ENCODE data around the gene PPA1.
"Not testable (repeated sequence)": the region's sequence is repeated elsewhere in the genome, so short reads cannot be mapped to it uniquely, and the experiment has no call there.

The PPA1 gene

DNA sequence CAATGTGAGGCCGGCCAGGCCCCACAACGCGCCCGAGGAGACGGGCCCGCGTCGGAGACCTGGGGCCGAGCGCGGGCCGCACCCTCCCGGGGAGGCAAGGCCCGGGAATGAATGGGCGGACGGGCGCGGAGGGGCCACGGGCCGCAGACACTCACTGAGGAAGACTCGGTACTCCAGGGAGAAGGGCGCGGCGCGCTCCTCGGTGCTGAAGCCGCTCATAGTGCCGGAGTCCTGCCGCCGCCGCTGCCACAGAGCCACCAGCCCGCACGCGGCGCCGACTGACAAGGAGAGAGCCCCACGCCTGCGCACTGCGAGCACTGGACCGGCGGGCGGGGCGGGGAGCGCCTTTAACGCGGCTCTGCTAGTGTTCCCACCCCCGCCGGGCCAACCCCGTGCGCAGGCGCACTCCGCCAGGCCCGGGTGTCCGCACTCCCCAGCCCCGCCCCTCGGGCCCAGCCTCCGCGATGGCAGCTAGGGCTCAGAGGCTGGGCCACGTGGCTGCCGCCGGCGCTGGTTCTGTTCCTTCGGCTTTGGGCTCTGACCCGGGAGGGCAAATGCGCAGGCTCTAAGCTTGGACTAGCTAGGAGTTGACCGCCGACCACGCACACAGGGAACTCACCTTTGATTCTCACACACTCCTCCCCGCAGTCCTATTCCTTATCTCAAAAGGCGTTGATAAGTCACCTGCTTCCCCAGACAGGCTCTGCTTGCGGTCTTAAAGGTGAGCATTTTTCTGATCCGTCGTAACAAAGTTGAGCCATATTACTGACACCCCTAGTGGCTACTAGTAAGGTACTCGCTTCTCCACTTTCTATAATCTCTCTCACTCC, at the start of gene PPA1:
PPA1 (minus strand) TSS at position 321 of the 830 bp plus-strand sequence; CDS start at position 219, 102 bp downstream.
- ATAC-seq (peak; percentile 97), DNase-seq (peak; percentile 100)

DNA sequence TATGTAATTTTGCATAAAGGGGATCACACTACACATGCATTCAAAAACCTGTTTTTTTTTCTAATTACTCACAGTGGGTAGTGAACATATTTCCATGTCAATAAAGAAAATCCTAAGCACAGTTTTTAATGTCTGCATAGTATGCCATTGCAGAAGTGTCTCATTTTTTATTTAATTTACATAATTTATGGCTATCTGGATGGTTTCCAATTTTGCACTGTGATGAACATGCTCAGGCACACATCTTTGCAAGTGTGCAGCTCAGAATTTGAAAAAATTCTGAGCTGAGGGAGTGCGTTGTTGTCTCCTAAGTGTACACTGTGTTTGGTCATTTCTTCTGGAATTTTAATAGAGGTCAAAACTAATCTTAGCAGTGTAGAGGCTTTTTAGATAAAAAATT, 48.4 kb upstream of the PPA1 start:
- no peak for DNase-seq
- no peak for ATAC-seq

DNA sequence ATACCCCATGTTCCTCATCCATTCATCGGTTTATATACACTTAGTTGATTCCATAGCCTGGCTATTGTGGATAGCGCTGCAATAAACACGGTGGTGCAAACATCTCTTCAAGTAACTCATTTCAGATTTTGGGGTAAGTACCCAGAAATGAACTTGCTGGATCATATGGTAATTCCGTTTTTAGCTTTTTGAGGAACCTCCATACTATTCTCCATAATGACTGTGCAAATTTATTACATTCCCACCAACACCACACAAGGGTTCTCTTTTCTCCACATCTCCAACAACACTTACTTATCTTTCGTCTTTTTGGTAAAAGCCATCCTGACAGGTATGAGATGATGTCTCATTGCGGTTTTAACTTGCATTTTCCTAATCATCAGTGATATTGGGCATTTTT, 46.9 kb upstream of the PPA1 start:
- ATAC-seq (no peak), DNase-seq (no peak)

DNA sequence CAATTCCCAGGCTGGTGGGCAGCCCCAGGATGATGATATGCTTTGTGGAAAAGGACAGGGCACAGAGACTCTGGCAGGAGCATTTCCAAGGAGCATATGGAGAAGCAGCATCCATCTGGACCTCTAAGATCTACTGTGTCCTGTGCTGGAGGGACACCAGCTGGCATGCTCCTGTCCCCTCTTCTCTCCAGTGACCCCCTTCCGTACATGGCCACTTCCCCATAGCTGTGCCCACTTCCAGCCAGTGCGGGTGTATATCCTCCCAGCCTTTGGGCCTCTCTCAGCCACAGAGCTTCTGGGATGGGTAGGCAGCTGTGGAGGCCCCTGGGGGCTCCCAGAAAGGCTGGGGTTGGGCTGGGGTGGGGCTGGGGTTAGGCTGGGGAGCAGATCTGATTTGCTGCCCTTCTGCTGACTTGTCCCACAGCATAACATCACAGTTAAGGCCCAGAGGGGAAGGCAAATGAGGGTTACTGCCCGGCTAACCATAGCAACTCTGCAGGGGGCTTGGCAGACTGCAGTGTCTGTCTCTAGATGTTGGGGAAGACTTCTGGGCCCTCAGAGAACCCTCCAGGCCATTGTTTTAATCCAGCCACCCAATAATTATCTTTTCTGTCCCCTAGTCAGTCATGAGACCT, 44.3 kb upstream of the PPA1 start:
- DNase-seq (no peak), ATAC-seq (no peak)

DNA sequence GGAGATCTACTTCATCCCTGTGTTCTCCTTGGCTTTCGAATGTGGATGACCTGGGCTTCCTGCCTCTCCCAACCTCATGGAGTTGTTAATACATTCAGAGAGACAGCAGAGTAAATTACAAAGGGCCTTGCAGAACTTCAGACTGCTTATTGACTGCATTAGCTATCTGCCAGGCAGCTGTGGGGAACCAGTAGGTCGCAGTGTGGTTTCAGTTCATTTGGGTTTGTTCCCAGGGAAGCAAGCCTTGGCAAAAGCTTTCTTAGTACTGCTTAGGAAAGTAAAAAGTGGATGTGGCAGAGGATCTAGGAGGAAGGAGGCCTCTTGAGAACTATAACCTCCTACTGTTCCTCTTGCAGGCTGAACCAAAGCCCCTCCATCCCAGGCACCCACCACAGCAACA, 41.4 kb upstream of the PPA1 start:
- ATAC-seq (no peak), DNase-seq (no peak)

DNA sequence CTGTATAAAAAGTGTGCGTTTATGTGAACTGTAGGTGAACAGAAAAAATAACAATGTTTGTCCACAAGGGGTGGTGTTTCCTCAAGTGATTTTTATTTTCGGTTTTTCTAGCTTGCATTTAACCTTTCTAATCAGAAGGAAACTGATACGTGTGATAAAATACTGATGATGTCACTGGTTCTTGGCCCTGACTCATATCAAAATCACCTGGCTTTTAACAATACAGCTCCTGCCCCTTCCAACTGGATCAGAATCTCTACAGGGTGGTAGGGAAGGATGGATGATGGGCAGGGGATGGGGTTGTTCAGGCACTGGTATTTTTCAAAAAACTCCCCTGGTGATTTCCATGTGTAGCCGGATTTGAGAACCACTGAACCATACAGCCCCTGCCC, 39.7 kb upstream of the PPA1 start:
- ATAC-seq = peak; percentile 84
- DNase-seq = no peak

DNA sequence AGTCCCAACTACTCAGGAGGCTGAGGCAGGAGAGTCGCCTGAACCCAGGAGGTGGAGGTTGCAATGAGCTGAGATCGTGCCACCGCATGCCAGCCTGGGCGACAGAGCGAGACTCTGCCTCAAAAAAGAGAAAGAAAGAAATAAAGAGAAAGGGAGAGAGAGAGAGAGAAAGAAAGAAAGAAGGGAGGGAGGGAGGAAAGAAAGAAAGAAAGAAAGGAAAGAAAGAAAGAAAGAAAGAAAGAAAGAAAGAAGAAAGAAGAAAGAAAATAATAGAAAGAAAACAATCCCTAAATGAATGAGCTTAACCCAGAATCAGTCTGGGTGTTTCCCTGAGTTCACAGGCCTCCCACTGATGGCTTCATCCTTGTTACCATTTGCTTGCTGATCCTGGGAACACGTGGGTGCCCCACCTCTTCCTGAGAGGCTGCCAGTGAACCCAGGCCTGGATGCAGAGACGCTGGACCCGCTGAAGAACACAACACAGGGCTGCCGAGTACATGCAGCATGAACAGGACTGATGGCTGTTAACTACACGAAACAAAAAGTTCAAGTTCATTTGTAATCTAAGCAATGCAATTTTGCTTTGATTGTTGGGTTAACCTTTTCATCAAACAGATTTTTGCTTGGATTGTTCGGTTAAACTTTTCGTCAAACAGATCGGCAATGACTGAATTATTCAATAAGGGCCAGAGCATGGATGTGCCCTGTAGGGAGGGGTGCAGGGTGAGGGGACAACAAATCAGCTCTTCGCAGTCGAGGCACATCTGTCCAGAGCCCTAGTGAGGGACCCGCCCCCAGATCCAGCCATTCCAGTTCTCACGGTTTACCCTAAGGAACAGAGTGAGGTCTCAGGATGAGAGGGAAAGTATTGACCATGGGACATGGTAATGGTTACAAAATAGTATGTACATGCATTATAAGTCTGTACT, 39.0 kb upstream of the PPA1 start:
- DNase-seq (no peak), ATAC-seq (no peak)

DNA sequence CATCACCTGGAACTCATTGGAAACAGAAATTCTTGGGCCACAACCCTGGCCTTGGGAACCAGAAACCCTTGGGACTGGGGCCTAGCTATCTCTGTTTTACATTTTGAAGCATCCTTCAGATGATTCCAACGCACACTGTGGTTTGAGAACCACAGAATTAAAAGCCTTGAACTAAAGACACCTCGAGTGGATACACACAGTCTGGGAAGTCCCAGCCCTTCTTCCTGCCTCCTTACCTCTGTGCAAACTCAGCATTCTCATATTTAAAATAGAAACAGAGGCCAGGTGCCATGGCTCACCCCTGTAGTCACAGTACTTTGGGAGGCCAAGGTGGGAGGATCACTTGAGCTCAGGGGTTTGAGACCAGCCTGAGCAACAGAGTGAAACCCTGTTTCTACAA, 37.7 kb upstream of the PPA1 start:
- no peak for DNase-seq
- ATAC-seq = no peak

DNA sequence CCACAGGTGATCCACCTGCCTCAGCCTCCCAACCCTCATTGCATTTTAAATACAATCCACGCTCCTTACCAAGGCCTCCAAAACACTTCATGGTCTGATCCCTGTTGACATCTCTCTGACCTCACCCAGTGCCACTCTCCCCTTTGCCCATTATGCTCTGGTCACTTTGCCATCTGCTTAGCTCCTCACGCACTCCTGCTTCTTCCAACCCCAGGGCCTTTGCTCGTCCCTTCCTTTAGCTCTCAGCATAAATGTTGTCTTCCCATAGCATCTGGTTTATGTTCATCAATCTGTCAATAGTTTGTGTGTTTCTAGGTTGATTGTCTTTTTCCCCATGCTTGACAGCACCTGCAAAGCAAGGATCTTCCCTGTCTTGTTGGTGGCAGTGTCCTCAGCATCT, 36.5 kb upstream of the PPA1 start:
- ATAC-seq (no peak), DNase-seq (no peak)

DNA sequence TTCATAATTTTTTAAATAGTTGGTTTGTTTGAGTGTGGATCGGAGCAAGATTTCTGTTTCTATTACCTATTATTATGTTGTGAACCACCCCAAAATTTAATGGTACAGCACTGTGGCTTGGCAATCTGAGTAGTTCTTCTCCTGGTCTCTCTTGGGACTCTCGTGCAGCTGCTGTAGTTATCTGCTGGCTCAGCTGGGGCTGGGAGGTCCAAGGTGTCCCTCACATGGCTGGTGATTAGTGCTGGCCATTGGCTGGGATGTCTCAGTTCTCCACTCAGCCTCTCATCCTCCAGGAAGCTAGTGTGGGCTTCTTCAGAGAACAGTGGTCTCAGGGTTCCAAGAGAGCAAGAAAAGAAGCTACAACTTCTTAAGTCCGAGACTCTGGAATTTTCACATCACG, 35.1 kb upstream of the PPA1 start:
- ATAC-seq = no peak
- DNase-seq = no peak

DNA sequence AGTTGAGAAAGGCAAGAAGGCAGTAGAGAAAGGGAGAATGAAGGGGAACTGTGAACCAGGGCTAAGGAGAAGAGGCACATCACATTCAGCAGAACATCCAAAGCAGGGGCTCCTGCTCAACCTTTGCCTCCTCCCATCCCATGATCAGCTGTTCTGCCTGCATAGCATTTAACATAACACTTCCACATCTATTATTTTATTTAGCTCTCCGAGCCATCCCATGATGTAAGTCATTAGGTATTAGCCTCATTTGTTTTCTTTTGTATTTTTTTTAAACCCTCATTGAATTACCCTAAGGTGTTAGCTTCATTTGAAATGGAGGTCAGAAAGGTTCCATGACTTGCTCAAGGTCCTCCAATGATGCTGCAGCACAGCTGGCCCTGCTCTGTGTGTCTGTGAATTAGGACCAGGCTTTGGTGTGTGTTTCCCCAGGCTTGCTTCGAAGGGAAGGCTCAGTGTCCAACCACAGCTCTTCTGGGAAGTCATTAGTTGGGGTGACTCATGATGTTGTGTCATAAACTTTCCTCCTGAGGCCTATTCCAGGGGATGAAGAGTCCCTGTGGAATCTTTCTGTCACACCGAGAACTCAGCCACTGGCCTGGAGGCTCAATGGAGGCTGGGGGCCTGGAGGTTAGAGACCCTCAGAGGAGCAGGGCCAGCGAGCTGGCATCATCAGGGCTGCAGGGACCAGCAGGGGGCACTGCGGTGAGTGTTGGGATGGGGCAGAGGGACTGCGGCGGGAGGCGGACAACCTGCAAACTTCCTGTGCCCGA, 34.1 kb upstream of the PPA1 start:
- peak; percentile 53 for ATAC-seq
- peak; percentile 38 for DNase-seq

DNA sequence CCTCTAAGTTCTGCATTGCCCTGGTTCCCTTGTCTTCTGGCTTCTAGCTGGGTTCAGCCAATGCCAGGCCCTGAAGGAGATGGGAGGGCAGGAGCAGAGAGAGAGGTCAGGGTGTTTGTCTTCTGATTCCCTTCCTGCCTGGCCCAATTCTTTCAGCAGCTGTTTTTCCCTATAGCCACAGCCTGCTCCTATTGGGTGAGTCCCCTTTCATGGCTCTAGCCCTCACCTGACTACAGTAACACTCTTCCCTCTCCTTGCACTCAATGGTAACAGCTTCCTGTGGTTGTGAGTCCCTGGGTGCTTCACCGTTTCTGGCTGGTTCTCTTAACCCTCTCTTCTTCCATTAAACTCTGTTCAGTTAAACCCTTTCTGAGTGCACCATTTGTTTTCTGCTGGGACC, 33.5 kb upstream of the PPA1 start:
- DNase-seq (no peak), ATAC-seq (no peak)

DNA sequence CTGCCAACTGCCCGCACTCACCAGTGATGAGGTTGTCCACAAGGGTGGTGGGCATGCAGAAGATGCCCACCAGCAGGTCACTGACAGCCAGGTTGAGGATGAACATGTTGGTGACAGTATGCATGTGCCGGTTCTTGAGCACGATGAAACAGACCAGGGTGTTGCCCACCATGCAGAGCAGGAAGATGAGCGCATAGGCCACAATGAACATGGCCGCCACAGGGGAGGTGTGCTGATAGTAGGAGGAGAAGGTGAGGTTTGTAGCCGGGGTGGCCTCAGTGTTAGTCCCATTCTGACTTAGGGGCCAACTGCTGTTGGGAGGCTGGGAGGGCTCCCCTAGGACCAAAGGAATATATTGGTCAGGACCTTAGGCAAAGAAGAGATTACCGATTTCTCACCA, 32.8 kb upstream of the PPA1 start:
- DNase-seq (no peak), ATAC-seq (no peak)

DNA sequence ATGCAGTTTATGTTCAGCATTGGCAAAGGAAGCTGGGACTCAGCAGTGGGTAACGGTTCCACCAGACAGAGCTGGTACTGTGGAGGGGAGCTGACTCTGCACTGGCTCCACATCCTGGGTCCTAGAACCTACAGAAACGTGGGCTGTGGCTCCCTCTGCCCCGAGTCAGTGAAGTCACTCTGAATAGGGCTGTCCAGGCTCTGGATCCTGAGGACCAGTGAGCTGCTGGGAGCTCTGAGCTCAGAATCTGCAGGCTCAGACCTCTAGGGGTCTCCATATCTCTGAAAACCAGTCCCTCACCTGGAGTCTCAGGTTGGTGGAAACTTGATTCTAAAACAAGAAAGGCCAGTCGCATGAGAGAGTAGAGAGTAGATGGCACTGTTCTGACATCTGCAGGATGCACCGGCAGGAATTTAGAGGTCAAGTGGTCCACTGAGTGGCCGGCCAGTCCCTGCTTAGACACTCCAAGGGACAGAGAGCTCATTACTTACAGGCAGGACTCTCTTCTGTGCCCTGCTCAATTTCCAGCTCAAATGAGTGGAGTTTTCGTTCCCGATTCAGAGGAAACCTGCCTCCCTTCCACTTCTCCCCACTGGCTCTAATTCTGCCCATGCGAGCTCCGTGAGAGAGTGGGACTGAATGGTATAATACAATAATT, 31.9 kb upstream of the PPA1 start:
- peak; percentile 36 for ATAC-seq
- no peak for DNase-seq

DNA sequence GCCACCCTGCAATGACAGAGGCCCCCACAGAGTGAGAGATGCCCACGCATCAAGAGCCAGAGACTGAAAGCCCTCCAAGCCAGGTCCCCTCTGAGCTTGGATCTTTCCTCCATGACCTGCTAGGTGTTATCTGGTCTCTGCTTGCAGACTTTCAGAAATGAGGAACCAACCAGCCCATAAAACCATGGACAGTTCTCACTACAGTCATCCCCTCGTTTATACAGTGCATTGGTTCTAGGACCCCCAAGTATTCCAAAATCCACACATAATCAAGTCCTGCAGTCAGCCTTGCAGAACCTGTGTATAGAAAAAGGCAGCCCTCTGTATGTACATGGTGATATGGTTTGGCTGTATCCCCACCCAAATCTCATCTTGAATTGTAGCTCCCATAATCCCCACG, 27.5 kb upstream of the PPA1 start:
- DNase-seq = no peak
- no peak for ATAC-seq

DNA sequence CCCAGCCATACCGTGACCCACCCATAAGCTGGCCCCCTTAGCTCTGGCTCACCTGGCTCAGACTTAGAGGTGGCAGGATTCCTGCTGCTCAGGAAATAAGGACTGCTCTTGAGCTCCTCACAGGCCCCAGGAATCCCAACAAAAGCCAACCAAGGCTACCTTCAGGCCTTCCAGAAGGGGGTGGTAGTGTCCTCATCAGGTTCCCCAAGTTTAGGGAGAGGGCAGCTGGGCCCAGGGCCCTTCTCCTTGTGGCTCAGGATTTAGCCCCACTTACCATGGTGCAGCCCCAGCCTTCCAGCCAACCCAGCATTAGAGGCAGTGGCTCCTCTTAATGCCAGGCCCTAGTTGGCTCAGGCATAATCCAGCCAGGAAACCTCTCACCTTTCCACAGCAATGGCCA, 27.0 kb upstream of the PPA1 start:
- DNase-seq = no peak

DNA sequence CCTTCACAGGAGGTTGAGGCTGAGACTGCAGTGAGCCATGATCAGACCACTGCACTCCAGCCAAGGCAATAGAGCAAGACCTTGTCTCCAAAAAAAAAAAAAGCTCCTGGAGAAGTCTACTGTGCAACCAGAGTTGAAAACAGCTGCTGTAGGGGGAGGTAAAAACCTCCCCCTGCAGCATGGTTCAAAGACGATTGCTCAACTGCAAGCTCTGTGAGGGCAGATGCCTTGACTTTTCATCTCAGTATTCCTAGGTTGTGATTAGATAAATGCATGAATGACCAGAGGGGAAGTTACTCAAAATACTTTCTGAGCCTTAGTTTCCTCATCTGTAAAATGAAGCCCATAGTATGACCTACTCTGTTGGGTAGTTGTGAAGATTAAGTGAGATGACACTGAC, 25.0 kb upstream of the PPA1 start:
- DNase-seq (no peak), ATAC-seq (no peak)

More for the DNA sequence above, 27.0 kb upstream of the PPA1 start:
- no peak for ATAC-seq

DNA sequence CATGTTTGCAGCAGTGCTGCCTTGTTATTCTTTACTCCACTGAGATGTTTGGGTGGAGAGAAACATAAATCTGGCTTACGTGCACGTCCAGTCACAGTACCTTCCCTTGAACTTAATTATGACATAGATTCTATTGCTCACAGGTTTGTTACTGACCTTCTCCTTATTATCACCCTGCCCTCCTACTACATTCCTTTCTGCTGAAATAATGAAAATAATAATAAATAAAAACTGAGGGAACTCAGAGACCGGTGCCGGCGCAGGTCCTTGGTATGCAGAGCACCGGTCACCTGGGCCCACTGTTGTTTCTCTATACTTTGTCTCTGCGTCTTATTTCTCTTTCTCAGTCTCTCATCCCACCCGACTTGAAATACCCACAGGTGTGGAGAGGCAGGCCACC, 24.6 kb upstream of the PPA1 start:
- not testable (repeated sequence) for DNase-seq, ATAC-seq

DNA sequence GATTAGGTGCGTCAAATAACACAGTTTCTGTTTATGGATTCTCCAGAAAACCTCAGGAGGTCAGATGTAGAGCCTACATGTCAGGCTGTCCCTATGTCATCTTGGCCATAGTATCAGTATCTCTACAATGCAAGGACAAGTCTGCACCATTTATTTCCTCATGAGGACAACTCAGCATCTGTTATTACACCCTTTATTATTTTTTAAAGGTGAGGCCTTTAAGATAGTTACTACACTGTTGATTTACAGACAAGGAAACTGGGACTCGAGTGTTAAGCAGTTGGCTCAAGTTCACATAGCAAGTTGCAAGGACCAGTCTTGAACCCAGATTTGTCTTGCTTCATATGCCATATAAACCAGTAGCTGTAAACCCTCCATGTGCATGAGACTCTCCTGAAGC, 23.2 kb upstream of the PPA1 start:
- ATAC-seq = no peak
- no peak for DNase-seq

DNA sequence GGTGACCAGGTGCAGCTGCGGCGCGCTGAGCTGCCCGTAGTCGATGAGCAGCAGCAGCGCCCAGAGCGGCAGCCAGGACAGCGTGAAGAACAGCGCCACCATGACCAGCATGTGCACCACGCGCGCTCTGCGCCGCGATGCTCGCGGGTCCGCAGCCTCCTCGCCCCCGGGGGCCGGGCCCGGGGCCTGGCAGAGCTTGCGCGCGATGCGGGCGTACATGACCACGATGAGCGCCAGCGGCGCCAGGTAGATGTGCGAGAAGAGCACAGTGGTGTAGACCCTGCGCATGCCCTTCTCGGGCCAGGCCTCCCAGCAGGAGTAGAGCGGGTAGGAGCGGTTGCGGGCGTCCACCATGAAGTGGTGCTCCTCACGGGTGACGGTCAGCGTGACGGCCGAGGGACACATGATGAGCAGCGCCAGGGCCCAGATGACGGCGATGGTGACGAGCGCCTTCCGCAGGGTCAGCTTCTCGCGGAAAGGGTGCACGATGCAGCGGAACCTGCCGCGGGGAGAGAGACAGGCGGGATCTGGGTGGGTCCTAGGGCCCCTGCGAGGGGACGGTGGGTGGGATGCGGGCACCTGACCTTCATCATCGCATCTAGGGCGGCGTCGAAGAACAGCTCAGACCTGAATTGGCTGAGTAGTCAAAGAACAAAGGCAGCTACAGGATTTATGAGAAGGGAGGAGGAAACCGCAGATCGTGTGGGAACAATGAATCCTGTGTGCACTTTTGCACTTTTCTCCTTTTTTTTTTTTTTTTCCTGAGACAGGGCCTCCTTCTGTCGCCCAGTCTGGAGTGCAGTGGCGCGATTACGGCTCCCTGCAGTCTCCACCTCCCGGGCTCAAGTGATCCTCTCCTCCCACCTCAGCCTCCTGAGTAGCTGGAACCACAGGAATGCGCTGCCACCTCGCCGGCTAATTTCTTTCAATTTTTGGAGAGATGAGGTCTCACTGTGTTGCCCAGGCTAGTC, 22.4 kb upstream of the PPA1 start:
- peak; percentile 26 for DNase-seq
- peak; percentile 68 for ATAC-seq
